Kidney (tissue), 22 donors: ENCODE results near the gene RPL26. TPM values are rescaled to one million over a fixed set of nuclear protein-coding genes. Genes with fewer than 3 reads are reported as not detected.

ENCODE experiments used
- DNase-seq, 5 donors: peaks; one replicate each; pipeline ENCODE4 v3.0.0-alpha.2; 2013 to 2020
- FAIRE-seq: peaks from 2 replicates; lab custom pipeline; 2012; peaks lifted over from hg19 to GRCh38; lab: Jason Lieb, UNC
- H3K27ac ChIP-seq, 2 donors: one replicate each; pipeline ENCODE4 v1.7.0; 2013; ENCODE audit warnings: low read depth in 2 of 2, low read length in 2 of 2, inconsistent platforms in 1 of 2
- H3K27me3 ChIP-seq: one replicate; pipeline ENCODE4 v1.7.1; 2013; ENCODE audit warnings: low read length, inconsistent platforms; ENCODE audit not compliant: control insufficient read depth, insufficient read depth
- H3K36me3 ChIP-seq, 3 donors: one replicate each; pipeline versions ENCODE4 v1.7.0 to v1.7.1; 2013; ENCODE audit warnings: low read length in 3 of 3, control low read depth in 1 of 3, inconsistent platforms in 1 of 3; ENCODE audit not compliant: insufficient read depth in 3 of 3, control insufficient read depth in 2 of 3
- H3K4me1 ChIP-seq, 3 donors: one replicate each; pipeline versions ENCODE4 v1.7.0 to v1.7.1; 2013; ENCODE audit warnings: low read length in 3 of 3, inconsistent platforms in 1 of 3, low read depth in 1 of 3; ENCODE audit not compliant: control insufficient read depth in 2 of 3, insufficient read depth in 2 of 3
- H3K4me3 ChIP-seq, 3 donors: one replicate each; pipeline versions ENCODE4 v1.7.0 to v1.8.1; 2013; ENCODE audit warnings: low read length in 3 of 3, control low read depth in 1 of 3, inconsistent platforms in 1 of 3
- H3K9ac ChIP-seq, 3 donors: one replicate each; pipeline versions ENCODE4 v1.7.0 to v1.7.1; 2013; ENCODE audit warnings: low read length in 3 of 3, control low read depth in 1 of 3, inconsistent platforms in 1 of 3
- H3K9me3 ChIP-seq, 3 donors: one replicate each; pipeline versions ENCODE4 v1.7.0 to v1.7.1; 2013; ENCODE audit warnings: low read length in 3 of 3, control low read depth in 1 of 3, inconsistent platforms in 1 of 3; ENCODE audit not compliant: control insufficient read depth in 2 of 3, insufficient read depth in 1 of 3
- intact Hi-C: fragments of 100-400 bp; cut with DNase I; formaldehyde crosslinking; loops from one replicate; pipeline ENCODE4 v1.11.1; 2022
- long read RNA-seq, 10 donors: library from polyadenylated mRNA in 1 of 10; unstranded in 1 of 10; transcript quantifications; one replicate each; pipeline ENCODE4 v2.0.0 and lab custom pipeline, GENCODE V29; 2021 to 2026
- polyA plus RNA-seq: library from polyadenylated mRNA; stranded (reverse); fragments of 350-450 nt; fragmentation: Illumina TruSeq; extraction: RNeasy Lipid Tissue Mini Kit (QIAGEN cat#74804); gene quantifications from one replicate; pipeline ENCODE4 v1.2.3, GENCODE V29; 2014; ENCODE audit warnings: low read depth, low replicate concordance; ENCODE audit not compliant: insufficient read depth
- total RNA-seq: library from RNA; stranded (reverse); fragmentation: NEBNext Ultra II Directional; extraction: Animal tissue kit (Norgen Biotek cat#: 25700); gene quantifications from one replicate; pipeline ENCODE4 v1.2.1, GENCODE V29; 2021
- TF ChIP-seq, protein P1 (sequence below): IDR thresholded peaks from 3 replicates; pipeline ENCODE4 v1.5.1; 2012; ENCODE audit warnings: mild to moderate bottlenecking, moderate library complexity, borderline replicate concordance; ENCODE audit not compliant: insufficient read depth; ENCODE audit errors: extremely low read depth
- donor health status: control.
- donor health status: control.
- donor health status: control.
- donor health status: control.
- donor health status: control.
- donor health status: DM: yes; HTN: yes; CAD: no.
- donor health status: Normal renal cell carcinoma (clear cell type).

The RPL26 gene
- total RNA-seq (1,267 TPM), polyA plus RNA-seq (2,696 TPM)
- long read RNA-seq, donor 1, transcript RPL26-204 (3 exons, 1,002 nt), result minor isoform, 35 of 1,322 reads
- long read RNA-seq, donor 1, transcript RPL26-214 (4 exons, 528 nt), result major isoform, 878 of 1,322 reads
- long read RNA-seq, donor 1, transcript RPL26-203 (2 exons, 569 nt), result minor isoform, 17 of 1,322 reads
- long read RNA-seq, donor 1, transcript RPL26-202 (2 exons, 456 nt), result minor isoform, 85 of 1,322 reads
- long read RNA-seq, donor 1, partial matches to known transcripts, result 232 of 1,322 reads
- long read RNA-seq, donor 1, other reads (novel, unspliced or antisense), result 61 of 1,322 reads
- long read RNA-seq, donor 2, transcript RPL26-214 (4 exons, 528 nt), result major isoform, 1,353 of 1,839 reads
- long read RNA-seq, donor 2, transcript RPL26-202 (2 exons, 456 nt), result minor isoform, 56 of 1,839 reads
- long read RNA-seq, donor 2, transcript RPL26-203 (2 exons, 569 nt), result minor isoform, 15 of 1,839 reads
- long read RNA-seq, donor 2, transcript RPL26-204 (3 exons, 1,002 nt), result minor isoform, 42 of 1,839 reads
- long read RNA-seq, donor 2, partial matches to known transcripts, result 259 of 1,839 reads
- long read RNA-seq, donor 2, other reads (novel, unspliced or antisense), result 98 of 1,839 reads
- long read RNA-seq, donor 3, transcript RPL26-214 (4 exons, 528 nt), result major isoform, 1,771 of 2,410 reads
- long read RNA-seq, donor 3, transcript RPL26-203 (2 exons, 569 nt), result minor isoform, 22 of 2,410 reads
- long read RNA-seq, donor 3, transcript RPL26-204 (3 exons, 1,002 nt), result minor isoform, 88 of 2,410 reads
- long read RNA-seq, donor 3, transcript RPL26-202 (2 exons, 456 nt), result minor isoform, 78 of 2,410 reads
- long read RNA-seq, donor 3, partial matches to known transcripts, result 333 of 2,410 reads
- long read RNA-seq, donor 3, other reads (novel, unspliced or antisense), result 97 of 2,410 reads
- long read RNA-seq, donor 4, transcript RPL26-203 (2 exons, 569 nt), result minor isoform, 10 of 1,226 reads
- long read RNA-seq, donor 4, transcript RPL26-204 (3 exons, 1,002 nt), result minor isoform, 19 of 1,226 reads
- long read RNA-seq, donor 4, transcript RPL26-214 (4 exons, 528 nt), result major isoform, 887 of 1,226 reads
- long read RNA-seq, donor 4, transcript RPL26-202 (2 exons, 456 nt), result minor isoform, 25 of 1,226 reads
- long read RNA-seq, donor 4, partial matches to known transcripts, result 247 of 1,226 reads
- long read RNA-seq, donor 4, other reads (novel, unspliced or antisense), result 22 of 1,226 reads
- long read RNA-seq, donor 5, transcript RPL26-202 (2 exons, 456 nt), result minor isoform, 13 of 152 reads
- long read RNA-seq, donor 5, transcript RPL26-214 (4 exons, 528 nt), result major isoform, 107 of 152 reads
- long read RNA-seq, donor 5, partial matches to known transcripts, result 28 of 152 reads
- long read RNA-seq, donor 5, other reads (novel, unspliced or antisense), result 0 of 152 reads
- long read RNA-seq, donor 6, transcript RPL26-204 (3 exons, 1,002 nt), result minor isoform, 125 of 5,847 reads
- long read RNA-seq, donor 6, transcript RPL26-203 (2 exons, 569 nt), result minor isoform, 28 of 5,847 reads
- long read RNA-seq, donor 6, transcript RPL26-202 (2 exons, 456 nt), result minor isoform, 297 of 5,847 reads
- long read RNA-seq, donor 6, transcript RPL26-214 (4 exons, 528 nt), result major isoform, 3,982 of 5,847 reads
- long read RNA-seq, donor 6, partial matches to known transcripts, result 1,176 of 5,847 reads
- long read RNA-seq, donor 6, other reads (novel, unspliced or antisense), result 189 of 5,847 reads
- long read RNA-seq, donor 7, transcript RPL26-214 (4 exons, 528 nt), result major isoform, 200 of 242 reads
- long read RNA-seq, donor 7, transcript RPL26-202 (2 exons, 456 nt), result minor isoform, 5 of 242 reads
- long read RNA-seq, donor 7, partial matches to known transcripts, result 10 of 242 reads
- long read RNA-seq, donor 7, other reads (novel, unspliced or antisense), result 25 of 242 reads
- long read RNA-seq, donor 8, transcript RPL26-214 (4 exons, 528 nt), result major isoform, 1,378 of 1,872 reads
- long read RNA-seq, donor 8, transcript RPL26-203 (2 exons, 569 nt), result minor isoform, 16 of 1,872 reads
- long read RNA-seq, donor 8, transcript RPL26-202 (2 exons, 456 nt), result minor isoform, 76 of 1,872 reads
- long read RNA-seq, donor 8, transcript RPL26-204 (3 exons, 1,002 nt), result minor isoform, 40 of 1,872 reads
- long read RNA-seq, donor 8, partial matches to known transcripts, result 290 of 1,872 reads
- long read RNA-seq, donor 8, other reads (novel, unspliced or antisense), result 57 of 1,872 reads
- long read RNA-seq, donor 9, transcript RPL26-214 (4 exons, 528 nt), result major isoform, 774 of 1,097 reads
- long read RNA-seq, donor 9, transcript RPL26-202 (2 exons, 456 nt), result minor isoform, 55 of 1,097 reads
- long read RNA-seq, donor 9, transcript RPL26-203 (2 exons, 569 nt), result minor isoform, 7 of 1,097 reads
- long read RNA-seq, donor 9, transcript RPL26-204 (3 exons, 1,002 nt), result minor isoform, 29 of 1,097 reads
- long read RNA-seq, donor 9, partial matches to known transcripts, result 184 of 1,097 reads
- long read RNA-seq, donor 9, other reads (novel, unspliced or antisense), result 36 of 1,097 reads
- long read RNA-seq, donor 10, transcript RPL26-203 (2 exons, 569 nt), result minor isoform, 14 of 1,646 reads
- long read RNA-seq, donor 10, transcript RPL26-202 (2 exons, 456 nt), result minor isoform, 95 of 1,646 reads
- long read RNA-seq, donor 10, transcript RPL26-214 (4 exons, 528 nt), result major isoform, 1,050 of 1,646 reads
- long read RNA-seq, donor 10, transcript RPL26-204 (3 exons, 1,002 nt), result minor isoform, 42 of 1,646 reads
- long read RNA-seq, donor 10, partial matches to known transcripts, result 371 of 1,646 reads
- long read RNA-seq, donor 10, other reads (novel, unspliced or antisense), result 60 of 1,646 reads

DNA sequence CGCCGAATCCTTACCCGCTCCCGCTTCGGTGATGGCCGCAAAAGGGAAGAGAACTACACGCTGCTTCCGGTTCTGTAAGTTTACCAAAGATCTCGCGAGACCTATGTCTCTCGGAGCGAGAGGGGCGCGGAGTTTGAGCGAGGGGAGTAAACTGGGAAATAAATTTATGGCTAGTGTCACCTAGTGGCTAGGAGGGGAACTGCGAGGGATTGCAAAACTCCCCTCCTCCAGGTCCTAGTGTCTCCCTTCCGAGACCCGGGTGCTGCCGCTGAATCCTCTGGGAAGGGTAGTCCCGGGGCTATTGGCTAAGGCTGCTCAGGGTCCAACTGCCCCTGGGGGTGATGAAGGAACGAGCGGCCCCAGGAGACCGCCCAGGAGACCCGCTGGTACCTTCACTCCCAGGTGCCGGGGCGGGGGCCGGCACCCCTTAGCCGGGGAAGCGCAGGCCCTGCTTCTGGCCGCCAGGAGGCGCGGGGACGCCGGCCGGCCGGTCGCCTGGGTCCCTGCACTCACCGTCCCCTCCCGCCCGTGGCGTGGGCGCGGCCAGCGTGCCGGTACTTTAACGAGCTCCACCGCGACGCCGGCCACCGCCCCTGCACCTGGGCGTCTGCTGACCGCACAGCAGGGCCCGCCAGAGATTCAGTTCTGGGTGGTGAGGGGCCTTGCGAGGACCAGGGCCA is at the start of gene RPL26:
RPL26 (minus strand) TSS at position 51 of the 680 bp plus-strand sequence. CDS start 883 bp downstream, outside the sequence.
- Histone ChIP-seq H3K36me3 (peaks cover 8 to 32% (median 19%) of the 10 kb centered on the region in 3 donors), H3K4me3 (peak within 1 kb of the TSS; percentile 87 to 99 (median 97)), H3K9ac (peak within 1 kb of the TSS; percentile 30 to 94 (median 78)), H3K27me3 (no peaks in the 10 kb centered on the region), H3K4me1 (peaks cover 5 to 26% (median 22%) of the 10 kb centered on the region in 3 donors), H3K9me3 (no peaks in the 10 kb centered on the region), H3K27ac (peak within 1 kb of the TSS; percentile 78 to 80)
- DNase-seq, result peak; percentile 98 to 100 (median 99)
- peak; percentile 85 for FAIRE-seq
- intact Hi-C loops, result no loop called here
- TF ChIP-seq, protein P1, sequence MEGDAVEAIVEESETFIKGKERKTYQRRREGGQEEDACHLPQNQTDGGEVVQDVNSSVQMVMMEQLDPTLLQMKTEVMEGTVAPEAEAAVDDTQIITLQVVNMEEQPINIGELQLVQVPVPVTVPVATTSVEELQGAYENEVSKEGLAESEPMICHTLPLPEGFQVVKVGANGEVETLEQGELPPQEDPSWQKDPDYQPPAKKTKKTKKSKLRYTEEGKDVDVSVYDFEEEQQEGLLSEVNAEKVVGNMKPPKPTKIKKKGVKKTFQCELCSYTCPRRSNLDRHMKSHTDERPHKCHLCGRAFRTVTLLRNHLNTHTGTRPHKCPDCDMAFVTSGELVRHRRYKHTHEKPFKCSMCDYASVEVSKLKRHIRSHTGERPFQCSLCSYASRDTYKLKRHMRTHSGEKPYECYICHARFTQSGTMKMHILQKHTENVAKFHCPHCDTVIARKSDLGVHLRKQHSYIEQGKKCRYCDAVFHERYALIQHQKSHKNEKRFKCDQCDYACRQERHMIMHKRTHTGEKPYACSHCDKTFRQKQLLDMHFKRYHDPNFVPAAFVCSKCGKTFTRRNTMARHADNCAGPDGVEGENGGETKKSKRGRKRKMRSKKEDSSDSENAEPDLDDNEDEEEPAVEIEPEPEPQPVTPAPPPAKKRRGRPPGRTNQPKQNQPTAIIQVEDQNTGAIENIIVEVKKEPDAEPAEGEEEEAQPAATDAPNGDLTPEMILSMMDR, result peak; percentile 94

DNA sequence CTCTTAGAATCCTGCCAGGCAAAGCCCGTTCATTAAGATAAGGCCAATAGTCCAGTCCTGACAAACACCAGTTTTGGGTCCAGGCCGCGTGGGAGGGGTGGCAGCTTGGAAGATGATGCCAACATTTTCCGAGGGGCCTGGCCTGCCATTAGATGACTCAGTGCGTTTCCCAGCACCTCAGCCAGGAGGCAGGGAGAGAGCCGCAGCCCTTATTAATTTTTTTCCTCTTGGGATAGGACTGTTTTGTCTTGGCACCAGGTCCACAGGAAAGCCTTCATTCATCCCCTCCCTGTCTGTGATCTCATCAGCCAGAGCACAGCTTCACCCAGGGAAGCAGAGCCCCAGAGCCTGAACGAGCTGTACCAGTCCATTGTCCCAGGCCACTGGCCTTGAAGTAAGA is 48.0 kb upstream of the RPL26 start:
- Histone ChIP-seq H3K4me1 (peaks cover 0 to 2% (median 0%) of the 10 kb centered on the region in 3 donors), H3K27ac (no peak overlapping the region), H3K9ac (no peak overlapping the region), H3K4me3 (no peak overlapping the region), H3K36me3 (no peaks in the 10 kb centered on the region), H3K27me3 (no peaks in the 10 kb centered on the region), H3K9me3 (no peaks in the 10 kb centered on the region)
- intact Hi-C loops, result no loop called here
- FAIRE-seq (no peak), DNase-seq (no peak)
- TF ChIP-seq, protein P1, result no peak
